Natural killer cell treated with Interleukin-12 subunit alpha and Interleukin-12 subunit beta and Interleukin-15 and Interleukin-18, amount 100 ng/mL, for 72 hours (primary cell): ENCODE results near the gene CPNE5. TPM values are rescaled to one million over a fixed set of nuclear protein-coding genes. Genes with fewer than 3 reads are reported as not detected.
A peak's percentile ranks its signal among the peaks of the same experiment; 100 is the strongest.

Experiments used
- ATAC-seq, 2 donors: fragments of 150-1000 bp; cut with Tn5 transposase in 1 of 2; sonication (Bioruptor Pico), chemical (Tn5 transposase) in 1 of 2; 2 replicates each; pipeline ENCODE4 v1.10.0; 2021
- DNase-seq: peaks from one replicate; pipeline ENCODE4 v3.0.0; 2022; ENCODE audit warnings: low spot score
- H3K27ac Mint-ChIP-seq, 2 donors: 1 replicate in 1 of 2; 2 replicates in 1 of 2; pipeline ENCODE4 v1.8.0; 2022; ENCODE audit warnings: mixed read lengths in 2 of 2, mild to moderate bottlenecking in 1 of 2, moderate library complexity in 1 of 2
- H3K27me3 Mint-ChIP-seq, 2 donors: 1 replicate in 1 of 2; 2 replicates in 1 of 2; pipeline ENCODE4 v1.8.0; 2022; ENCODE audit warnings: mixed read lengths in 2 of 2
- H3K36me3 Mint-ChIP-seq: one replicate; pipeline ENCODE4 v1.8.0; 2022; ENCODE audit warnings: mixed read lengths
- H3K4me1 Mint-ChIP-seq, 2 donors: 1 replicate in 1 of 2; 2 replicates in 1 of 2; pipeline ENCODE4 v1.8.0; 2022; ENCODE audit warnings: low read depth in 2 of 2, mixed read lengths in 2 of 2, mild to moderate bottlenecking in 1 of 2
- H3K4me3 Mint-ChIP-seq: one replicate; pipeline ENCODE4 v1.8.0; 2022; ENCODE audit warnings: mixed read lengths
- H3K9me3 Mint-ChIP-seq: 2 replicates; pipeline ENCODE4 v1.8.0; 2022; ENCODE audit warnings: mixed read lengths
- total RNA-seq, 2 donors: library from RNA; stranded (reverse); gene quantifications; one replicate each; pipeline ENCODE4 v1.2.3, GENCODE V29; 2022

The CPNE5 gene
- total RNA-seq, 2 donors from 2014 or later, result 2.9 to 4.0 TPM

DNA sequence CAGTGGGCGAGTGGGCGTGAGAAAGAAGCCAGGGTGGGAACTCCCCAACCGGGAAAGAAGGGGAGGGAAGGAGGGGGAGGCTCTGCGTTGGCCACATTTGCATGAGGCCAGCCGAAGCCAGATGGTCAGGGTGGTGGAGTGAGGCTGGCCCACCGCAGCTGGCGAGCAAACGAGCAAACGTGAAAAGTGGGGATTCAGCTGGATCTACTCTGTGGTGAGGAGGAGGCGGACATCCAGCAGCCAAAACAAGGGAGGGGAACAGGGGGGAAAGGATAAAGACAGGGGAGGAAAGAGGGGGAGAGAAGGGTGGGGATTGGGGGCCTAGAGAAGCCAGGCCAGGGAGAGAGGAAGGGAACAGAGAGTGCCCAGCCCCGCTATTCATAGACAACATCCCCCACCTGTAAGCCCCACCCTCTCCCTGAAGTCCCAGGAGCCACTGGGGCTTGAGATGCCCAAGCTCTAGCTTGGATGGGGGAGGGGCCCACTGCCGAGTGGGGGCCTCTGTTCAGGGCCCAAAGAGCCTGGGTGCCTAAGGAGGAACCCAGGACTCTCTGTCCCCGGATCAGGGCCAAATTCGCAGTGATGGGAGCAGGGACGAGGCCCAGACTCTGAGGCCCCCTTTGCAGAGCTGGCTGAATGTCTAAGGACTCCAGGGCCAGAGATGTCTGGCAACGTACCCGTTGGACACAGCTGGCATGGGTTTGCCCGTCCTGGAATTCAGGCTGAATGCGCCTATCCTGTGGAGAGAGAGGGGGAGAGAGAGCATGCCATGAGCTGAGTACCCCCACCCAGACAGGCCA is 45.1 kb downstream of the CPNE5 start:
- Mint-ChIP-seq H3K27me3 (peaks cover 2 to 5% of the 10 kb centered on the region in 2 donors), H3K4me3 (no peak overlapping the region), H3K4me1 (peaks cover 0 to 3% of the 10 kb centered on the region in 2 donors), H3K9me3 (no peaks in the 10 kb centered on the region), H3K36me3 (no peaks in the 10 kb centered on the region), H3K27ac (no peak overlapping the region)
- ATAC-seq (no peak), DNase-seq (no peak)

DNA sequence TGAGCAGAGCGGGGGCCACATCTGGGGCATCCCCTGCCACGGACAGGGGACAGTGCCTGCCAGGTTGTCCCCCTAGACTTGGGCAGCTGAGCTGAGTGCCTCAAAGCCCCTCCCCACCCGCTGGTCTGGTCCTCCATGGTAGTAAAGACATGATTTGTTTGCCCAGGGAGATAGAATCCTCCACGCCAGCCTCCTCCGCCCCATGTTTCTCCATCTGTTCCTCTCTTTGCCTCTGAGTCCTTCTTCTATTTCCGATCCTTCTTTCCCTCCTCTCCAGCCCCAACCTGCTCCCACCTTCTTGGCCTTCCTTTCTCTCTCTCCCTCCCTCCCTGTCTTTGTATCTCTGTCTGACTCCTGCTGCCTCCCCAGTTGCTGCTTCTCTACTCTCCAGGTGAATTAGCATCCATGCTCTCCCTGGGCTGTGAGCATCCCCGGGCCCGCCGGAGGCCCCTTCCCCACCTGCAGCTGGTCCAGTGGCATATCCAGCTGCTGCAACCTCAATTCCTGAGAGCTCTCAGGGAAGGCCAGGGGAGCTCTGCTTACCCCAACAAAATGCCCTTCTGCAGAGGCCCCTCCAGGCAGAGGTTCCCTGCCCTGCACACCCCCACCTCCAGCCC is 45.8 kb downstream of the CPNE5 start:
- DNase-seq (no peak), ATAC-seq (no peak)
- Mint-ChIP-seq H3K36me3 (no peaks in the 10 kb centered on the region), H3K27ac (no peak overlapping the region), H3K4me3 (no peak overlapping the region), H3K4me1 (peaks cover 0 to 3% of the 10 kb centered on the region in 2 donors), H3K27me3 (peaks cover 0 to 8% of the 10 kb centered on the region in 2 donors), H3K9me3 (no peaks in the 10 kb centered on the region)

DNA sequence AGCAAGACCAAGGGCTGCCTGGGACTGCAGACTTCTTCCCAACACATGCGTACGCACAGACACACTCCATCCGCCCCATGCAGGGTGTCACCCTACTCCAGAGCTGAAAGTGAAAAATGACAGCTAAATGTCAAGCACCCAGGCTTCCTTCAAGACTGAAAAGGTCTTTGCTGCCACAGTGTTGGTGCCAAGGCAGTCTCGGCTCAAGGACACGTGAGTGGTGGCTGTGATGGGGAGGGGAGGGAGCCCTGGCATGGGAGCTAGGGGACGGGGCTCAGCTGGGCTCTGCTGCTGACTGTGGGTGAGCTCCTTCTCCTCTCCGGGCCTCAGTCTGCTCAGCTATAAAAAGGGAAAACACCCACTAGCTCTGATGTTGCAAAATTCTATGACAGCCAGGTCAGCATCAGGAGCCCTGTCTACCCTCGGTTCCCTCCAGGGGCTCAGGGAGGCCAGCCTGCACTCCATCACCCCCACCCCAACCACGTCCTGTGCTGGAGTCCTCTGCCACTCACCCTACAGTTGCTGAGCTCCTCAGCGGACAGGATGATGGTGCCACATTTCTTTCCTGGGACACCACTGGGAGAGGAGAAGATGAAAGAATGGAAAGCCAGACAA is 47.6 kb downstream of the CPNE5 start:
- no peak for DNase-seq
- Mint-ChIP-seq H3K36me3 (no peaks in the 10 kb centered on the region), H3K27me3 (peaks cover 10 to 14% of the 10 kb centered on the region in 2 donors), H3K9me3 (no peaks in the 10 kb centered on the region), H3K27ac (no peak overlapping the region), H3K4me3 (no peak overlapping the region), H3K4me1 (peaks cover 0 to 3% of the 10 kb centered on the region in 2 donors)
- peak in 1 of 2 donors; percentile 61 for ATAC-seq

DNA sequence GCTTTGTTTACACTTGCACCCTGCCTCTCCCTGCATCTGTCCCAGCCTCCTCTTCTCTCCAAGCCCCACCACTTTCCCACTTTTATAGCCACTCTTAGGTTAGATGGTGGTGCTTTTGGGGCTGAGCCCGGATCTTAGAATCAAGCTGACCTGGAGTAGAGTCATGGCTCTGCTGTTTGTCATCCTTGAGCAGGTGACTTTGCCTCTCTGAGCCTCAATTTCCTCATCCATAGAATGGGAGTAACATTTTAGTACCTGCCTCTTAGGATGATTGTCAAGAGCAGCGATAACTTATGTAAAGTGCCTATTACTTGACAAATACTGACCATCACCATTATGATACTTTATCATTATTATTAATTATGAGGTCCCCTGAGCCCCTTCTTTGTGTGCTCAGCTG is 48.2 kb downstream of the CPNE5 start:
- no peaks in the 10 kb centered on the region for H3K9me3 Mint-ChIP-seq
- ATAC-seq (no peak), DNase-seq (no peak)
- H3K4me3 Mint-ChIP-seq, result no peak overlapping the region
- H3K36me3 Mint-ChIP-seq, result no peaks in the 10 kb centered on the region
- H3K27me3 Mint-ChIP-seq, result peaks cover 10 to 14% of the 10 kb centered on the region in 2 donors
- peaks cover 0 to 3% of the 10 kb centered on the region in 2 donors for H3K4me1 Mint-ChIP-seq
- no peak overlapping the region for H3K27ac Mint-ChIP-seq

DNA sequence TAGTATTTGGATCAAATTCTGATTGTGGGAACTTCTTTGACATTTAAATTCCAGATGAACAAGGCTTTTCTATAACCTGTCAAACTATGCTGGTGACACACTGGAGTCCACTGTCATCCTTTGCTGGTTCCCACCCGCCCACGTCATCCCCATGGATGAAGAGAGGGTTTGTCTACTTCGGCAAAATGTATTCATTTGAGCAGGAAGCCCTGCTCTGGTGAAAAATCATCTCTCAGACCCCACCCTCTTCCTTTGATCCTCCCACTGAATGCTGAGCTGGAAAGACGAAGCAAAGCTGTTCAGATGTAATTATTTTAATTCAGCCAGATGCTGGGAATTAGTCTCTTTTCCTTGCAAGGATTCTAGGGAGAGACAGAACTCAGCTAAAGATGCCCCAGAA is 50.5 kb downstream of the CPNE5 start:
- no peak for DNase-seq
- H3K9me3 Mint-ChIP-seq, result no peaks in the 10 kb centered on the region
- peaks cover 0 to 3% of the 10 kb centered on the region in 2 donors for H3K4me1 Mint-ChIP-seq
- no peak for ATAC-seq
- H3K4me3 Mint-ChIP-seq, result no peak overlapping the region
- peaks cover 10 to 14% of the 10 kb centered on the region in 2 donors for H3K27me3 Mint-ChIP-seq
- no peaks in the 10 kb centered on the region for H3K36me3 Mint-ChIP-seq
- no peak overlapping the region for H3K27ac Mint-ChIP-seq

DNA sequence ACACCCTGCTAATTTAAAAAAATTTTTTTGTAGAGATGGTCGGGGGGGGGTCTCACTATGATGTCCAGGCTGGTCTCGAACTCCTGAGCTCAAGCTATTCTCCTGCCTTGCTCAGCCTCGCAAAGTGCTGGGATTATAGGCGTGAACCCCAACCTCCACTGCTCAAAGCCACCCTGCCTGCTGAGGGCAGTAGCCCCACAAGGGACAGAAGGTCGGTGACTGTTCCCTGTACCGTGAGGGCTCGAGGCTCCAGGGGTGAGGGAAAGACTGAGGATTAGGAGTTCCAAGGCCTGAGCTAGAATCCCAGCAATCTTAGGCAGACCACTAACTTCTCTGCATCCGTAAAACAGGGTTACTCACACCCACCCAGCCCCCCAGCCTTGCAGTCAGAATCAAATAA is 51.1 kb downstream of the CPNE5 start:
- Mint-ChIP-seq H3K9me3 (no peaks in the 10 kb centered on the region), H3K27ac (no peak overlapping the region), H3K27me3 (peaks cover 10 to 14% of the 10 kb centered on the region in 2 donors), H3K4me1 (peaks cover 0 to 3% of the 10 kb centered on the region in 2 donors), H3K36me3 (no peaks in the 10 kb centered on the region), H3K4me3 (no peak overlapping the region)
- DNase-seq (no peak), ATAC-seq (no peak)

DNA sequence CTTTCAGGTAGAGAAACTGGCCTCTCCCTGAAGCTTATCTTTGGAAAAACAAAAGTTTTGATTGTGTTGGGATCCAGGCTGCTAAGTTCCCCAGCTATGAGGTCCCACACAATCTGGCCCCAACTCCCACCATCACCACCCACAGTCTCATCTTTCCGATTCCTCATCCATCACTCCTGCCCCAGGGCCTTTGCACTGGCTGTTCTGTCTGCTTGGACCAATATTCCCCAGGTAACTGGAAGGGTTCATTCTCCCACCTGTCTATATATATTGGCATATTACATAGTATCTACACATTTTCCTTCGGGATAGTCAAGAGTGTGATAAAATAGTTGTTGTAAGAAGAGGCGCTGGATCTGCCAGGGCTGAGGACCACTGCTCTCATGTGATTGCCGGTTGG is 52.0 kb downstream of the CPNE5 start:
- Mint-ChIP-seq H3K36me3 (no peaks in the 10 kb centered on the region), H3K27ac (peak overlapping the region in 1 of 2 donors; percentile 12), H3K27me3 (peaks cover 10 to 14% of the 10 kb centered on the region in 2 donors), H3K9me3 (no peaks in the 10 kb centered on the region), H3K4me3 (no peak overlapping the region), H3K4me1 (peaks cover 6 to 7% of the 10 kb centered on the region in 2 donors)
- DNase-seq, result no peak
- ATAC-seq, result no peak

DNA sequence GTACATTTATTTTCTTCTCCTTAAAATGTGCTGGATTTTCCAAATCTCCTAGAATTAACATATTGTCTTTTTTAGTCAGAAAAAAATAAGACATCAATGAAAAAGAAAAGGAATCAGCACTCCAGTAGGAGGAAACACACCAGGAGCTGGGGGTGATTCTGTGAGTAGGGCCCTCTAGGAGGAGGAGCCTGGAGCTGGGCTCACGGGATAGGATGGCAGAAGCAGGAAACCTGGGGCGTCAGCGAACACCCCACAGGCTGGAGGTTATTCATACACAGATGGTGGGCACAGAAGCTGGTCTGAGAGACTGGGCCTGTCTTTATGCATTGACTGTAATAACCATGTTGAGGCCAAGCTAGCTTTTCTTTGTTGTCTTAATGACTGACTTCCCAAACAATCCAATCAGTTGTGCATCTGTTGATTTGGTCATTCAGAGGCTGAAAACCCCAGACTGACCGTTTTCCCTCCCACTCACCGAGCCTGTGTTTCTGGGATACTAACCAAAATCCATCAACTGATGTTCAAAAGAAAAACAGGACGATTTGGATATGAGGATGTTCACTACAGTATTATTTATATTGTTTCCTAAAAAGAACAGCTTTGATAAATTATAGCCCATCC is 53.1 kb downstream of the CPNE5 start:
- ATAC-seq (no peak), DNase-seq (no peak)
- Mint-ChIP-seq H3K36me3 (no peaks in the 10 kb centered on the region), H3K4me3 (no peak overlapping the region), H3K27me3 (peaks cover 10 to 12% of the 10 kb centered on the region in 2 donors), H3K4me1 (peaks cover 4 to 6% of the 10 kb centered on the region in 2 donors), H3K27ac (no peak overlapping the region), H3K9me3 (no peaks in the 10 kb centered on the region)

DNA sequence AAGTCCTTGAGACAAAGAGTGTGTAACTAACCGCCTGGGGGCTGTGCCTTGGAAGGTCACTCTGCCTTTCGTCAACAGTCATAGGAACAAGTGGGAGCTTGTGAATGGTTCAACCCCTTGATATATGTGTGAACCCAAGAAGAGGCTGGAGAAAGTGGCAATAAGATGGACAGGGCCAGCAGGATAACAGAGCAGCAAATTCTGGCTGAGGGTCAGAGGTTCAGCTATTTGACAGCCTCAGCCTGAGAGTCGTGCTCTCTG is 54.9 kb downstream of the CPNE5 start:
- Mint-ChIP-seq H3K27me3 (peaks cover 9 to 10% of the 10 kb centered on the region in 2 donors), H3K4me3 (no peak overlapping the region)
- no peak for ATAC-seq

DNA sequence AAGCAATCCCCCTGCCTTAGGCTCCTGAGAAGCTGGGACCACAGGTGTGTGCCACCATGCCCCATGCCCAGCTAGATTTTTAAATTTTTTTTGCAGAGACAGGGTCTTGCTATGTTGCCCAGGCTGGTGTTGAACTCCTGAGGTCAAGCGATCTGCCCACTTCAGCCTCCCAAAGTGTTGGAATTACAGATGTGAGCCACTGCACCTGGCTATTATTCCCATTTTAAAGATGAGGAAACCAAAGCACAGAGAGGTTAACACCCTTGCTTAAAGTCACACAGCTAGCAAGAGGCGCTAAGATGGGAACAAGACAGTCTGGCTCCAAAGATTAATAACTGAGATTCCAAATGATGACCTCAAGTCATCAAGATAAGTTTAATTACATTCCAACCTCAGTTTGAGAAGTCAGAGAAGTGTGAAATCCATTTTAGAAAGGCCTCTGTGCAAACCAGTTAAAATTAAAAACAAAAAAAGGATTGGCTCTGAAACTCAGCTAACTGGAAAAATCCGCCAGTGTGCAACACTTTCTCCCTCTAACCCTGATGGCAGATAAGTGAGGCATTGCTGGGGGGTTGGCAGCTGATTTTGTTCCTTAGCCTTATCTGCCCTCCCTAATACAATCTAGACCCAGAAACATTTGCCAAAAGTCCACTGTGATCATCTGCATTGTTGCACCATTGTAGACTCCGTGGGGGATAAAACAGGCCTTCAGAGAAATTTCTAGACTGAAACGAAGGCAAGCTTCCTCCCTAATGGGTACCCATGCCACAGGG is 55.5 kb downstream of the CPNE5 start:
- Mint-ChIP-seq H3K4me1 (peaks cover 10 to 18% of the 10 kb centered on the region in 2 donors), H3K4me3 (no peak overlapping the region), H3K36me3 (no peaks in the 10 kb centered on the region), H3K27ac (no peak overlapping the region), H3K27me3 (peaks cover 6 to 10% of the 10 kb centered on the region in 2 donors), H3K9me3 (no peaks in the 10 kb centered on the region)
- ATAC-seq, result no peak
- DNase-seq, result no peak

More for the DNA sequence above, 54.9 kb downstream of the CPNE5 start:
- Mint-ChIP-seq H3K9me3 (no peaks in the 10 kb centered on the region), H3K4me1 (peaks cover 10 to 14% of the 10 kb centered on the region in 2 donors), H3K36me3 (no peaks in the 10 kb centered on the region), H3K27ac (no peak overlapping the region)
- no peak for DNase-seq

DNA sequence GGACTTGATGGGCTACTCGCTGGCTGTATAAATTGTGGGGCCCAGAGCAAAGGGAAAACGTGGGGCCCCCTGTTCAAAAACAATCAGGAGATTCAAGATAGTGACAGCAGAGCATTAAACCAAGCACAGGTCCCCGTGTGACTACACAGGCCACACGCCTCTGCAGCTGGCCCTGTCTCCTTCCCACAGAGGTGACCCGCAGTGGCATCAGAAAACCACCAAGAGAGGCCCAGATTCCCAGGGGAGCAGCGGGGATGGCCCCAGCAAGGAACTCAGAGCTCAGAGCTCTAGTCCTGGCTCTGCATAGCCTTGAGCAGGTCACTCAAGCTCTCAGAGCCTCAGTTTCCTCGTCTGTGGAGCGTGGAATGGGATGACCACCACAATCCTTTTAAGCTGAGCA is 57.6 kb downstream of the CPNE5 start:
- Mint-ChIP-seq H3K27ac (peak overlapping the region in 1 of 2 donors; percentile 54), H3K36me3 (no peaks in the 10 kb centered on the region), H3K9me3 (no peaks in the 10 kb centered on the region), H3K27me3 (peaks cover 0 to under 1% of the 10 kb centered on the region in 2 donors), H3K4me3 (no peak overlapping the region), H3K4me1 (peaks cover 16 to 22% of the 10 kb centered on the region in 2 donors)
- ATAC-seq (no peak), DNase-seq (no peak)

DNA sequence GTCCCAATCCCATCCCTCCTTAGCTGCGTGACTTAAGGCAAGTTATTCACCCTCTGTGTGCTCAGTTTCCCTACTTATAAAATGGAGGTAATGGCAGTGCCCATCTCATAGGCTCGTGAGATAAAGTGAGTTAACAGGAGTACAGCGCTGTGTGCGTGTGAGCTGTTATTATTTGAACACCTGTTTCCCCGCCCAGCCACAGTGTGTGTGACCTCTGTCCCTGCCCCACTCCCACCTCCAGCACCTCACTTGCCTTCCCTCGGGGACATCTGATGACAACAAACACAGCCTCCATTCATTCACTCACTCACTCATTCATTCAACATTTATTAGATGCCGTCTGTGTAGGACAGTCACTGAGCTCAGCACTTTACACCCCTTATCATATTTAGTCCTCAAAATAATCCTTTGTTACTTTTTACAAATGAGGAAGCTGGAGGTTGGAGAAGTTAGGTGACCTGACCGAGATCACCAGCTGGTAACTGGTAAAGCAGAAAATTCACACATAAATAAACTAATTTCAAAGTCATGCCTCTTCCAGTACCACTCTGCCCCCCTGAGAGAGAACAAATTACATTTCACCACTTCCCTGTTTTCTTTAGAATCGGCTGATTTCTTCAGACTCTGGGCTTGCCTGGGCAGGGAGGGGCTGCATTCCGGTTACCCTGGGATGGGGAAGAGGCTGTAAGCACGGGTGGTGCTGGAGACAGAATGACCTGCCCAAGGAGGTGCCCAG is 58.6 kb downstream of the CPNE5 start:
- Mint-ChIP-seq H3K4me1 (peaks cover 16 to 22% of the 10 kb centered on the region in 2 donors), H3K27ac (peak overlapping the region; percentile 39 to 54), H3K27me3 (no peaks in the 10 kb centered on the region), H3K4me3 (no peak overlapping the region), H3K36me3 (no peaks in the 10 kb centered on the region), H3K9me3 (no peaks in the 10 kb centered on the region)
- ATAC-seq (no peak), DNase-seq (no peak)

DNA sequence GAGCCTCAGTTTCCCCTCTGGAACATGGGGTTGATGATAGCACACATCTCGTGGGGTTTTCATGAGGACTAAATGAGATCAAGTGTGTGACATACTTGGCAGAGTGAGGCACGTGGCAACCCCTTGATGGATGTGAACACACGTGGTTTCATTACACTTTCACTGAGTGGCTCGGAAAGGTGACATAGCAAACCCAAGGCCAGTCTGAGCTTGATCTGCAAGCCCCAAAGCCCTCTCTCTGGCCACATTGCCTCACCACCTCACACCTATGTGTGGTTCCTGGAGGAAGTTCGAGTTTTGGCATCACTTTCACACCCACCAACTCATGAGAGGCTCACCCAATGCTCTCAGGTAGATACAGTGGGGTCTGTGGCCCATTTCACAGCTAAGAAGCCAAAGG is 60.0 kb downstream of the CPNE5 start:
- H3K27ac Mint-ChIP-seq, result no peak overlapping the region
- no peak for DNase-seq
- H3K4me3 Mint-ChIP-seq, result no peak overlapping the region
- peaks cover 16 to 22% of the 10 kb centered on the region in 2 donors for H3K4me1 Mint-ChIP-seq
- H3K9me3 Mint-ChIP-seq, result no peaks in the 10 kb centered on the region
- H3K27me3 Mint-ChIP-seq, result no peaks in the 10 kb centered on the region
- H3K36me3 Mint-ChIP-seq, result no peaks in the 10 kb centered on the region
- ATAC-seq, result peak; percentile 45 to 68
